Stimulated activated CD8-positive, alpha-beta memory T cell treated with anti-CD3 and anti-CD28 coated beads, Interleukin-15, amount 100 ng/mL, for 48 hours (primary cell): ENCODE data around the gene IL34.
"Not testable (repeated sequence)": the region's sequence is repeated elsewhere in the genome, so short reads cannot be mapped to it uniquely, and the experiment has no call there.

Source experiments
- DNase-seq, 2 donors: peaks; one replicate each; pipeline ENCODE4 v3.0.0-alpha.2; 2020; ENCODE audit warnings: low read depth in 2 of 2

The IL34 gene

DNA sequence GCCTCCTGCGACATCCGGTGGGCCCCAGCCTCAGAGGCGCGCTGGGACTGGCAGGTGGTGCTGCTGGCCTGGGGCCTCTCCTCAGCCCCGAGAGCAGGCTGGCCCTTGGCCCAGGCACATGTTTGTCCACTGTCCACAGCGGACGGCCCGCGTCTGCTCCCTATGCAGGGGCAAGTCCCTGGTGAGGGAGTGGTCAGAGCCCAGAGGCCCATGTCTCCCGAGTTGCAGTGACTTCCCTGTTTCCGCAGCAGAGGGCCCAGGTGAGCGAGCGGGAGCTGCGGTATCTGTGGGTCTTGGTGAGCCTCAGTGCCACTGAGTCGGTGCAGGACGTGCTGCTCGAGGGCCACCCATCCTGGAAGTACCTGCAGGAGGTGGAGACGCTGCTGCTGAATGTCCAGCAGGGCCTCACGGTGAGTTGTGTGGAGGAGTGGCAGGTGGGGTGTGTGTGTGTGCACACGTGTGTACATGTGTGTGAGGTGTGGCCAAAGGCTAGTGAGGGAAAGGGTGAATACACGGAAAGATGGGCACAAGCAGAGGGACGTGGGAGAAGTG is 10.4 kb downstream of the IL34 start:
- no peak for DNase-seq

DNA sequence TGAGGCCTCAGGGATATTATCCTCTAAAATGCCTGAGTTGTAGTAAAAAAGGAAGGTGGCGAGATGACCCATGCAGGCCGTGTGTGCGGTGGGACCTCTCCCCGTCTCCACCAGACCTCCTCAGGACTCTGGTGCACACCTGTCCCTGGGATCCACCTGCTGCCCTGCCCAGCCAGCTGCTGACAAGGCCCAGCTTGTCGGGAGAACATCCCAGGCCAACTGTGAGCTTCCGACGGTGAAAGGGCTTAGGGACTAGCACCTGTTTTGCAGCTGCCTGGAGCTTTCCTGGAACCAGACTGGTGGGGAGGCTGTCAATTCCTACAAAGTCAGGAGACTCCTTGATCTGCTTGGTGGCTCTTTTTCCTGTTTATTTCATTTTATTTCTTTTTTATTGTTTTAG is 11.6 kb downstream of the IL34 start:
- DNase-seq = no peak

DNA sequence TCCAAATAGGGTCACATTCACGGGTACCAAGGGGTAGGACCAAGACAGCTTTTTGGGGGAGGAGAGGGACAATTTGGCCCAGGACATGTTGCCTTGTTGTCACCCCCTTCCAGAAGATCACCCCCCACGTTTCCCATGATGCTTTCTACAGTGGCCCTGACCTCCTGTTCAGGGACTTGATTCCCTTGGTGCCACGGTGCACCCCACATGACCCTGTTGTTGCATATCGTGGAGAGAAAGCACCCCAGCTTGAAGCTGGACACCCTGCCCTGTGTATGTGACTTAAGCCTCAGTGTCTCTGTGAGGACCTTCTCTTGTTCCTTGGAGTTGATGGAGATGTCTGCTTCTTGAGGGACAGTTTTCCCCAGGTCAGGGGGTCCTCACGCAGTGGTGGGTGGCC is 12.6 kb downstream of the IL34 start:
- DNase-seq = no peak

DNA sequence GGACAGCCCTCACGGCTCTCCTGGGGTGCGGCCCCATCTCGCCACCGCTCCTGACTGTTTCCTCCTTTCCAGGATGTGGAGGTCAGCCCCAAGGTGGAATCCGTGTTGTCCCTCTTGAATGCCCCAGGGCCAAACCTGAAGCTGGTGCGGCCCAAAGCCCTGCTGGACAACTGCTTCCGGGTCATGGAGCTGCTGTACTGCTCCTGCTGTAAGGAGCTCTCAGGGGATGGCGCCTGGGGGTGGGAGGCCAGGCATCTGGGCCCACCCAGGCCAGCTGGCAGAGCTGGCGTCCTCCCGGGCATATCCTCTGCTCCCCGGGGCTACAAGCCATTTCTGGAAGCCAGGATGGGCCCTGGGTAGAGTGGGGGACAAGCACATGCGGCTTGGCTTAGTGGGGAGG is 13.2 kb downstream of the IL34 start:
- DNase-seq = no peak

DNA sequence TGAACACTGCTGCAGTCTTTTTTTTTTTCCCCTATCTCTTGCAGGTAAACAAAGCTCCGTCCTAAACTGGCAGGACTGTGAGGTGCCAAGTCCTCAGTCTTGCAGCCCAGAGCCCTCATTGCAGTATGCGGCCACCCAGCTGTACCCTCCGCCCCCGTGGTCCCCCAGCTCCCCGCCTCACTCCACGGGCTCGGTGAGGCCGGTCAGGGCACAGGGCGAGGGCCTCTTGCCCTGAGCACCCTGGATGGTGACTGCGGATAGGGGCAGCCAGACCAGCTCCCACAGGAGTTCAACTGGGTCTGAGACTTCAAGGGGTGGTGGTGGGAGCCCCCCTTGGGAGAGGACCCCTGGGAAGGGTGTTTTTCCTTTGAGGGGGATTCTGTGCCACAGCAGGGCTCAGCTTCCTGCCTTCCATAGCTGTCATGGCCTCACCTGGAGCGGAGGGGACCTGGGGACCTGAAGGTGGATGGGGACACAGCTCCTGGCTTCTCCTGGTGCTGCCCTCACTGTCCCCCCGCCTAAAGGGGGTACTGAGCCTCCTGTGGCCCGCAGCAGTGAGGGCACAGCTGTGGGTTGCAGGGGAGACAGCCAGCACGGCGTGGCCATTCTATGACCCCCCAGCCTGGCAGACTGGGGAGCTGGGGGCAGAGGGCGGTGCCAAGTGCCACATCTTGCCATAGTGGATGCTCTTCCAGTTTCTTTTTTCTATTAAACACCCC is 13.8 kb downstream of the IL34 start:
- DNase-seq = no peak

DNA sequence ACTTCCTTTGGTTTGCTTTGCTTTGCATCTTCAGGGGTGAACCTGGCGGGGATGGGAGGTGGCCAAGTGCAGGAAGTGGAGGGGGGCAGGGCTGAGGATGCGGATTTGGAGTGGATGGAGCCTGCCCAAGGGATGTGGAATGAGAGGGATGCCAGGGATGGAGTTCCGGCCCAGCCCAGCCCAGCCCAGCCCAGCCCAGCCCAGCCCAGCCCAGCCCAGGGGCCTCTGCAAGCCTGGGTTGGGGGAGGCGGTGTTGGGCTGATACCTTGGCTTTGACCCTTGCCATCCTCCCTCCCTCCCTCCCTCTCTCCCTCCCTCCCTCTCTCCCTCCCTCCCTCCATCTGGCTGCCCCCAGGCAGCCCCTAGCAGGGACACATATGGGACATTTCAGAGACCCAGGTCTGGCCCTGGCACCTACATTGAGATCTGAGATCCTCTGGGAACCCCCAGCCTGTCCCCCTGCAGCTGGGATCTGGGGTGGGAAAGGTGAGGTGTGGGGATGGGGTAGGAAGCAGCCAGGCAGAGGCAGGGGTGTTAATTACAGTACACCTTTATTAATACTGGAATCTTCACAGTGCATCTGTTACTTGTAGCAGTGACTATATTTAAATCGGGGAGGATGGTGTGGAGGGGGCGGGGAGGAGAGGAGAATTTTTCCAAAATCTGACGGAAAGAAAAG is 14.5 kb downstream of the IL34 start:
- DNase-seq = no peak

DNA sequence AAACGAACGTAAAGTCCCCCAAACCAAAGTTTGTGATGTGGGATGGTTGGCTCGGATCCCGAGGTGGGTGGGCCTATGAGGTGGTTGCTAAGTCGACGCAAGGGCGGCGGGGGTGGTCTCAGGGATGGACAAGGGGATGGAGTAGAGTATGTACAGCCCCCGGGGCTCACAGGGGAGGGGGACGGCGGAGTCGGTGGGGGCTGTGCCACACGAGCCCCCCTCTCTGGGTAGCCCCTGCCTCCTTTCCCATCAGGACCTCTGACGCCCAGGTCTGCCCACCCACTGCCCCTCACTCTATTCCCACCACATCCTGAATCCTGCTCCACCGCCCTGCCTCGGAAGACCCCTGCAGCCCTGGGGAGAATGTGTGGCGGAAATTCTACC is 15.2 kb downstream of the IL34 start:
- no peak for DNase-seq

DNA sequence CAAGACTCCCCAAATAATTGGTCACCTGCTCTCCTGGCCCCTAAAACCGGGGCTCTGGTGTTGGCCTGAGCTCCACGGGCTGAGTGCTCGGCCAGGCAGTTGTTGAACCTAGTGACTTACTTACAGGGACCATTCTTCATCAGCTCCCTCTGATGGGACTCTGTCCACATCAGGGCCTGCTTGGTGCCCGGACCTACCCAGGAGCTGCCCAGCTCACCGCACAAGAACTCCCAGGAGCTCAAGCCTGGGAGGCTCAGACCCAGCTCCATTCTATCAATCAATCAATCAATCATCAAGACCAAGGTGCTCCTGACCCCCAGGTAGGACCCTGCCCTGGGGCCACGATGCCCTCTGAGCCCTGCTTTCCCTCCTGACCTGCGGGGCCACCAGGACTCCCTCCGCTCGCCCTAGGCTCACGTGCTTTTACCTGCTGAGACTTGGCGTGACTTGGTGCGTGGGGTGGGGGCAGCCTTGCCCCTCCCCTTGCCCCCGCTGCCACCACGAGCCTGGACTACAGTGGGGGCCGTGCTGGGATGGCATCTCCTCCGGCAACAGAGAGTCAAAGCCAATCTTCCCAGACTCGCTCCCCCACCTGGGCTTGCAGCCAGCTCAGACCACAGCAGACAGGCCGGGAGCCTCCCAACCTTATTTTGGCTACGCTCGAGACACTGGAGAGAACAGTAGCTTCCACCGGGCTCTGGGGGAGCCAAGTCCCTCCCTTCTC is 15.7 kb downstream of the IL34 start:
- no peak for DNase-seq

DNA sequence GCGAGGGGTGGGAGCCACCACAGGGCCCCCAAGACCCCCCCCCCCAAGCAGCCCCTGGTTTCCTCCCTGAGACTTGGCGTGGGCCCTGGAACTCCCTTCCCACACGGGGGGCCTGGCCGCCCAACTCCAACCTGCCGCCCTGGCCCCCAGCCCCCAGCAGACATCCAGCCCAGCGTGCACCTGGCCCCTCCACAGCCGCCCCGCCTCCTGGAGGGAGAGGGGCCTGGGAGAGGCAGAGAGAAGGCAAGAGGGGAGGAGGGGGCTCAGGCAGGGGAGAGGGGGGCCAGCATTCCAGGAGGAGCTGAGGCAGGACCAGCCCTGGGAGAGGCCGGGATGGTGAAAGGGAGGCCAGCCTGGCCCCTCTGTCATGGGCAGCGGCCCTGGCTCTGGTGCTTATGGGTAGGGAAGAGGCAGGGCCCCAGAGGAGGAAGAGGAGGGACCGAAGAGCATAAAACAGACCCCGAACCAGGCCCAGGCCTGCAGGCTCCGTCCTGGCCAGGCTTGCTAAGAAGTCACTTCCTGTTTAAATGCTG is 16.7 kb downstream of the IL34 start:
- DNase-seq = no peak

DNA sequence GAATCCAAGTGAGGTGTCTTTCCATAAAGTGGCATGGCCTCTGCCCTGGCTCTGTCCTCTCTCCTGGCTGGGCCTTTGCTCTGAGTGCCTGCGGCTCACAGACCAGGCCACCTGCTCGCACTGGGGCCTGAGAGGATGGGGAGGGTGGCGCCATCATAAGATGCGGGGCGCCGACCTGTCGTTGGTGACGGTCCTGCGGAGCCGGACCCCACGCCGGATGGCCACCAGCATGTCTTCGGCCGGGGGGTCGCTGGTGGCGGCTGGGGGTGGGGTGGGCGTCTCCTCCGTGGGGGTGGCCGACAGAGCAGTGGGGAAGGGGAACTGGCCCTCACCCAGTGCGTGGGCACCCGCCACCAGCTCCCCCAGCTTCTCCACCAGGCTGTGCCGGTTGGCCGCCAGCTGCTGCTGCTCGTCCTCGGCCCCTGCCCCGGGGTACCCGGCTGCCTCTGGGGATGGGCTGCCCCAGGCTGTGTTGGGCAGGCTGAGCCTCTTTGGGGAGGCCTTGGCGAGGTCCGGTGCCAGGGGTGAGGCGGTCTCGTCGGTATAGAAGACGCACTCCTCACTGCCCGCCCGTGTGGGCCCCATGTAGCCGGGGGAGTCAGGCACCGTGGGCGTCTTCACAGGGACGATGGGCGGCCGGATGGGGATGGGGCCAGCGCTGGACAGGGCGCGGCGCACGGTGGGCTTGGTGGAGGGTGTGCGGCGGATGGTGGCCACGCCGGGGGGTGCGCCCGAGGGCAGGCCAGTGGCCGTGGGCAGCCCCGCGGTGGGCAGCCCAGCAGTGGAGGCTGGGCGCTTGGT is 17.4 kb downstream of the IL34 start:
- no peak for DNase-seq

DNA sequence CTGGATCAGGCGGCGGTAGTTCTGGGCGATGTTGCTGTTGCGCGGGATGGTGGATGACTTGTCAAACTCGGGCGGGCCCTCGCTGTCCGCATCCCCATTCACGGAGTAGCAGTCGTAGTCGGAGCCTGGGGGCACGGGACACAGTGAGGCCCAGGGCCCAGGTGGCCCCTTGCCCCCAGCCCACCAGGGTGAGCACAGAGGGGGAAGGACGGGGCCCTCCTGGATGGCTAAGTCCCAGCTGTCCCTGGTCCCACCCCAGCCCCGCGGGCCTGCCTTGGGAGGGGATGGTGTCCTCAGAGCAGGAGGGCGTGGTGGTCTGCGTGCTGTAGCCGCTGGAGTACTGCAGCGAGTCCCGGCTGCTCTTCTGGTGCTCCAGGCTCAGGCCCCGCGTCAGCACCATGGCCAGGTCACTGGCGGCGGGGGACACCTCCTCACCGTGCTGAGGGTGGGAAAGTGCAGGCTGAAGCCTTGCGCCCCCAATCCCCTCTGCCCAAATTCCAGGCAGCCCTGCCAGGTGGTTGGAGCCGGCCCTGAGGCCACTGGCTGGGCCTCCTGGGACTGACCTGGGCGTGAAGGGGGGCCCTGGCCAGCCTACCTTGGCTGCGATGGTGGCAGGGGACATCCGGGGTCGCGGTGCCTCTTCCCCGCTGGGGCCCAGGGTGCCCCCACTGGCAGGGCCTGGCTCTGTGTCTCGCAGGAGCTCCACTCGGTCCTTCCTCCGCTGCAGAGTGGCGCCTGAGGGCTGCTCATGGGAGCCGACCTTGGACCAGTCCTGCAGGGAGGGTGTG is 18.2 kb downstream of the IL34 start:
- no peak for DNase-seq

DNA sequence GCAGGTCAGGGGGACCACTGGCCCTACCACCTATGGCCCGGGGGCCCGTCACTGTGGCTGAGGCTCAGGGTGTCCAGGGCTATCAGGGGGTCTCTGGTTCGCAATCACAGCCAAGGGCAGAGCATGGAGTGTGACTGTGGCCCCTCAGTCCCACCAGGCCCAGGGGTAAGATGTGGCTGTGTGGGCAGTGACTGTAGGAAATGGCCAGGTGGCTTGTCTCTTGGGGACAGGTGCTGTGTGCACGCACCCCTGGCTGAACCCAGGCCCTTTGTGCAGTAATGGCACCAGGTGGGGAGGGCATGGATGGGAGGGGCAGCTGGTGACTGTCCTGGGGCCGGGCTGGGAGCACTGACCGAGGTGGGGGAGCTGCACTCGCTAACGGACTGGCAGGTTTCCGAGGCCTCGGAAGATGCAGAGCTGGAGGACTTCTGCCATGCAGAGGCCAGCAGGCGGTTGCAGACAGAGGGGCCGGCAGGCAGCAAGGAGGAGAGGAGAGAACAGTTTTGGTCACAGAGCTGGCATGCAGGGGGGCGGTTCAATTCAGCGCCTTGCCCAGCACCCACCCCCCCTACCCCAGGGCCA is 18.8 kb downstream of the IL34 start:
- no peak for DNase-seq

DNA sequence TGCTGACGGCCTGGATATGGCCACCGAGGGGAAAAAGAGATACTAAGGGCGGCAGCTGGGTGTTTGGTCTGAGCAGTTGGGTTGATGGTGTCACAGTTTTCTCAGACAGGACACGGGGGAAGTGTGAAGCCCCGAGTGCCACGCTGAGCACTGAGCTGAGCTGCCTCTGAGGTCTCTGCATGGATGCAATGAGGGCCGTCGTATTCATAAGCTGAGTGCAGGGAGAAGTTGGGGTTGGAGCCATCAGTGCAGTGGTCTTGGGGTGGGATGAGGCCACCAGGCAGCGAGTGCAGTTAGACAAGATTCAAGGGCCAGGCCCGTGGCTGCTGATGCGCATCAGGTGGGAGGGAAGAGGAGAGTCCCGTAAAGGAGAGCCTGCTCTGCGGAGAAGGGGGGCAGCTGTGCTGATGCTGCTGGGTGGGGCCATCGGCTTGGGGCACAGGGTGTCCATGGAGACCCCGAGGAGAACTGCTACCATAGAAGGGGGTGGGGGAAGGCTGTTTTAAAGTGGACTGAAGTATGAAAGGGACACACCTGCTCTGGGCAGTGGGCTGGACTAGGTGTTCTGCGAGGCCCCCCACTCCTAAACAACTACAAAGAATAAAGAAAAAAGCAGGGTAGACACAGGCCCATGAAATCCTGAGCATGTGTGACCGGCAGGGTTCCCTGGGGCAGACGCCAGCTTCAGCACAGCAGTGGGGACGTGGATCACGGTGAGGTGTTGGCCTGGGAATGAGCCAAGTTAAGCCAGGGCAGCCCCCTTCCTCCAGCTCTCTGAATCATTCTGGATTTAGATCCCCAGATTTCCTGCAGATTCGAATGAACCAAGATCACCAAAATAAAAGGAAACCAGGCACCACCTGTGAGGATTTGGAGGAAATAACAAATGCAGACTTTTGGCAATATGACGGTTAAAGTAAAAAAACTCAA is 19.7 kb downstream of the IL34 start:
- no peak for DNase-seq

DNA sequence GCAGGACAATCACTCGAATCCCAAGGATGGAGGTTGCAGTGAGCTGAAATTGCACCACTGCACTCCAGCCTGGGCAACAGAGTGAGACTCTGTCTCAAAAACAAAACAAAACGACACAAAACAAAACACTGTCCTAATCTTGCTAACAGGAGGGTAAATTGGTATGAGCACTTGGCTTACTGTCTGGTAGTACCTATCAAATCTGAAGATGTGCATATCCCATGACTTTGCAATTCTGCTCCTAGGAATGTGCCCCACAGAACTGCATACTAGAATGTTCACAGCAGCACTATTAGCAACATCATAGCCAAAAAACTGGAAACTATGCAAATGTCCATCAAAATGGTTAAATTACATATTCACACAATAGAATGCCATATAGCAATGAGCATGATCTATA is 23.8 kb downstream of the IL34 start:
- DNase-seq = no peak

DNA sequence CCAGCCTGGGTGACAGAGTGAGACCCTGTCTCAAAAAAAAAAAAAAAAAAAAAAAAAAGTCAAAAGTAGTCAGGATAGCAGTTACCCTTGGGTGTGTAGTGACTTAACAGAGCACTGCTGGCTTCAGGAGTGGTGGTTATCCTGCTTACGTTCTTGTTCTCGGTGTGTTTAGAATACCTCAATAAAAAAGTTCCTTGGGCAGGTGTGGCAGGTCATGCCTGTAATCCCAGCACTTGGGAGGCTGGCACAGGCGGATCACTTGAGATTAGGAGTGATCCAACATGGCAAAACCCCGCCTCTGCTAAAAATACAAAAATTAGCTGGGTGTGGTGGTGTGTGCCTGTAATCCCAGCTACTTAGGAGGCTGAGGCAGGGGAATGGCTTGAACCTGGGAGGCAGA is 24.6 kb downstream of the IL34 start:
- DNase-seq = not testable (repeated sequence)

DNA sequence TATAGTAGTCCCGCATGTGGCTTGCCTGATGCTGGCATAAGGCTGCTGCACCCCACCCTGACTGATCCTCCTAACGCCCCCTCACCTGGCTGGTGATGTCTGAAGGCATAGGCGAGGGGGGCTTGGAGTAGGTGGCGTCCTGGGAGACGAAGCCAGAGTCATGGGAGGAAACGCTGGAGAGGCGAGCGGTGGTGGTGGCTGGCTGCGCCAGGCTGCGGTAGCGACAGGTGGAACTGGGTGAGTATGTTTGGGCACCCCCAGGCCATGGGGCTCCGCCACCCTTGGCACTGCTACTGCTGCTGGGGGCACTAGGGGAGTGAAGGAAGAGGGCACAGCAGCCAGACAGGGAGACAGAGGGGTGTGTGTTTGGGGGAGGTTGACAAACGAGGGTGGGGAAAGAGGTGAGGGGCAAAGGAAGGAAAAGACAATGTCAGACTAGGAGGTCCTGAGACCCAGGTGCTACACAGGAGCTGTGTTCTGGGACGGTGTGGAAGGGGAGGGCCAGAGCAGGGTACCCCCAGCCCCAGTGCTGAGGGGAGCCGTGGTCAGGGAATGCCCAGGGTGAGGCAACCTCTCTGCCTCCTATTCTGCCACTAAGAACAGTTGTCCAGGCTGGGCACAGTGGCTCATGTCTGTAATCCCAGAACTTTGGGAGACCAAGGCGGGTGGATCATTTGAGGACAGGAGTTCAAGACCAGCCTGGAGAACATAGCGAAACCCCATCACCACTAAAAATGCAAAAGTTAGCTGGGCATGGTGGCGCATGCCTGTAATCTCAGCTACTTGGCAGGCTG is 28.1 kb downstream of the IL34 start:
- no peak for DNase-seq

DNA sequence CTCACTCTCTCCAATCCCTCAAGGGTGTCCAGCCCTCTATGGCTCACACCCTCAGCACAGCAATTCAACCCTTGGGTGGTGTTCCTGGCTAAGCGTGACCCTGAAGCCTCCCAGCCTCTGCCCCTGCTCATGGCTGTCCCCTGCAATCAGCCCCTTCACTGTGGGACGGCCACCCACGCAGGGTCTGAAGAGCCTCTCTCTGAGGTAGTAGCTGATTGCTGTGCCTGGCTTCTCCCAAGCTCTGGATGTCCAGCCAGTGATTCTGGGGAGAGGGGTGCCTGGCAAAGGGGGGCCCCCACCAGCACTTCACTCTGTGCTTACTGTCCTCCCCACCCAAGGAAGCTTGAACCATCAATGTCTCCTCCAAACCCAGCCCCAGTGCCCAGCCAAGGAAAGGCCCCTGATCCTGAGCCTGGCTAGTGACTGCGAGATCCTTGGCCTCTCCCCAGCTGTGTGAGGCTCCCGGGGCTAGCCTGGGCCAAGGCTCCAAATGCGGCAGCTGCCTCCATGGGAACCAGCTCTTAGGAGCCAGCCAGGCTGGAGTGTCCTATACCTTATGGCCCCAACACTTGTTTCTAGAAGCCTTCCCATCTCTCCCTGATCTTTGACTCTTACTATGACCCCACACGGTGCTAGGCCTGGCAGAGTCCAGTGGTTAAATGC is 29.6 kb downstream of the IL34 start:
- DNase-seq = no peak
